Sigmoid colon (tissue), 7 donors: Measurements from ENCODE around the gene SH3RF2. TPM values are rescaled to one million over a fixed set of nuclear protein-coding genes. Genes with fewer than 3 reads are reported as not detected.
"Not testable (repeated sequence)": the region's sequence is repeated elsewhere in the genome, so short reads cannot be mapped to it uniquely, and the experiment has no call there.

ENCODE experiments used
- DNase-seq: peaks from one replicate; pipeline ENCODE4 v3.0.0-alpha.2; 2019
- H3K27ac ChIP-seq, 4 donors: fragments of 200-600 bp; sonication (generic); one replicate each; pipeline ENCODE4 v1.5.1; 2016 to 2019; ENCODE audit warnings: mild to moderate bottlenecking in 1 of 4
- H3K27me3 ChIP-seq, 3 donors: fragments of 200-600 bp; sonication (generic); one replicate each; pipeline ENCODE4 v1.5.1; 2019; ENCODE audit warnings: mild to moderate bottlenecking in 1 of 3
- H3K36me3 ChIP-seq, 4 donors: fragments of 200-600 bp; sonication (generic); one replicate each; pipeline ENCODE4 v1.5.1; 2016 to 2019
- H3K4me1 ChIP-seq, 4 donors: fragments of 200-600 bp; sonication (generic); one replicate each; pipeline ENCODE4 v1.5.1; 2017 to 2019
- H3K4me3 ChIP-seq, 4 donors: fragments of 200-600 bp; sonication (generic); one replicate each; pipeline ENCODE4 v1.5.1; 2017 to 2019; ENCODE audit warnings: mild to moderate bottlenecking in 2 of 4, moderate library complexity in 1 of 4
- H3K9me3 ChIP-seq, 4 donors: fragments of 200-600 bp in 3 of 4; sonication (generic) in 3 of 4; one replicate each; pipeline versions ENCODE4 v1.5.1 to v1.6.1; 2013 to 2019
- EP300 ChIP-seq, 4 donors: sonication (generic); formaldehyde crosslinking; IDR thresholded peaks; one replicate each; pipeline ENCODE4 v1.6.1; 2017; ENCODE audit warnings: antibody characterized with exemption in 4 of 4
- POLR2A ChIP-seq, 2 donors: fragments of 450-650 bp; IDR thresholded peaks; one replicate each; pipeline ENCODE4 v1.6.1; 2016; ENCODE audit warnings: antibody characterized with exemption in 2 of 2, mild to moderate bottlenecking in 2 of 2, moderate library complexity in 2 of 2
- POLR2AphosphoS5 ChIP-seq, 4 donors: sonication (generic); formaldehyde crosslinking; IDR thresholded peaks; one replicate each; pipeline ENCODE4 v1.6.1; 2017; ENCODE audit warnings: antibody characterized with exemption in 4 of 4
- WGBS, 2 donors: extraction: QIAGEN DNeasy Blood & Tissue Kit; methylation state at CpG; one replicate each; pipeline ENCODE4 v1.1.7; 2013; 5-methylcytosine and 5-hydroxymethylcytosine counted together
- intact Hi-C: fragments of 100-400 bp; cut with DNase I; formaldehyde crosslinking; loops from one replicate; pipeline ENCODE4 v1.15.1; 2023
- polyA plus RNA-seq, 3 donors: library from polyadenylated mRNA; stranded (reverse); fragments of 200-250 nt; gene quantifications; one replicate each; pipeline ENCODE4 v1.2.3, GENCODE V29; 2013
- total RNA-seq, 4 donors: library from RNA; depleted of rRNA; stranded (reverse); fragments of >200 nt; gene quantifications; one replicate each; pipeline ENCODE4 v1.1.0, GENCODE V29; 2016
- TF ChIP-seq, protein P1 (sequence below), 4 experiments: fragments of 450-650 bp in 3 of 4; fragments of 200-600 bp in 1 of 4; IDR thresholded peaks; one replicate each; pipeline ENCODE4 v1.5.1; 2016 to 2019; ENCODE audit warnings: antibody characterized with exemption in 4 of 4, mild to moderate bottlenecking in 3 of 4, moderate library complexity in 2 of 4
- donor health status: healthy with polysubstance abuse.
- donor health status: Bipolar disorder and iron deficiency.
- donor health status: healthy.

The SH3RF2 gene
- total and polyA plus RNA-seq, 7 donors = 0.28 to 37.9 (median 1.4) TPM

DNA sequence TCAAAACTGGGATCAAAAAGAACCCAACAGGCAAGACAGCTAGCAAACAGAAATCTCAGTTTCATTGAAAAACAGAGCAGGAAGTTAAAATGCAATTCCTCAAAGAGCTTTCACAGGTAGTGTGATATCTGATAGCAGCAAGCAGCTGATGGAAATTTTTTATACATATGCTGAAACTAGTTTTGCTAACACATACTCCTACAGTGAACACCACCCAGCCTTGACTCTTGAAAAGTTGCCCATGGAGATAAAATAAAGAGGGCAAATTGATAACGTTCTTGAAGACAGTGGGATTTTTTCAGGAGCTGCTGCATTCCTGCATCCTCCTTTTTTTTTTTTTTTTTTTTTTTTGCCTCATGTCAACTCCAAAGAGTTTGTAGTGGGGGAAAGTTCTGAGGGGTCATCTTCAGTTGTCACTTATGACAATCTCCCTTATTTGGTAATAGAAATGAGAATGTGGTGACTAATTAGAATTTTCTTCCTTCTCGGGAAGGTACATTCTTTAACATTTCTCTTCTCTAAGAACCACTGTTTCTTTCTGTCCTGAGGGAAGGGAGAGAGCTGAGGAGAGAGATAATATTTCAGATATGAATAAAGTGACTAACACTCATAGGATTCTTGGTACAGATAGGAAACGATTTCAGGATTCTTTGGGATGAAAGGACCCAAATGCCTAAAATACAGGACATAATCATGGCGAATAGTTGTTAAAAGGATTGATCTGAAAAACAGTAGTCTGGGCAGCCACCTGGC, 24.6 kb downstream of the SH3RF2 start:
- H3K9me3 ChIP-seq = no peaks in the 10 kb centered on the region
- no peaks in the 10 kb centered on the region for H3K27me3 ChIP-seq
- no peak overlapping the region for H3K4me3 ChIP-seq
- TF ChIP-seq EP300 (IDR thresholded peaks at IDR 0.05) (no peak), POLR2A (IDR thresholded peaks at IDR 0.05) (no peak), POLR2AphosphoS5 (IDR thresholded peaks at IDR 0.05) (no peak)
- TF ChIP-seq, protein P1, sequence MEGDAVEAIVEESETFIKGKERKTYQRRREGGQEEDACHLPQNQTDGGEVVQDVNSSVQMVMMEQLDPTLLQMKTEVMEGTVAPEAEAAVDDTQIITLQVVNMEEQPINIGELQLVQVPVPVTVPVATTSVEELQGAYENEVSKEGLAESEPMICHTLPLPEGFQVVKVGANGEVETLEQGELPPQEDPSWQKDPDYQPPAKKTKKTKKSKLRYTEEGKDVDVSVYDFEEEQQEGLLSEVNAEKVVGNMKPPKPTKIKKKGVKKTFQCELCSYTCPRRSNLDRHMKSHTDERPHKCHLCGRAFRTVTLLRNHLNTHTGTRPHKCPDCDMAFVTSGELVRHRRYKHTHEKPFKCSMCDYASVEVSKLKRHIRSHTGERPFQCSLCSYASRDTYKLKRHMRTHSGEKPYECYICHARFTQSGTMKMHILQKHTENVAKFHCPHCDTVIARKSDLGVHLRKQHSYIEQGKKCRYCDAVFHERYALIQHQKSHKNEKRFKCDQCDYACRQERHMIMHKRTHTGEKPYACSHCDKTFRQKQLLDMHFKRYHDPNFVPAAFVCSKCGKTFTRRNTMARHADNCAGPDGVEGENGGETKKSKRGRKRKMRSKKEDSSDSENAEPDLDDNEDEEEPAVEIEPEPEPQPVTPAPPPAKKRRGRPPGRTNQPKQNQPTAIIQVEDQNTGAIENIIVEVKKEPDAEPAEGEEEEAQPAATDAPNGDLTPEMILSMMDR (IDR thresholded peaks at IDR 0.05) = no peak
- no peak for DNase-seq
- H3K36me3 ChIP-seq = no peaks in the 10 kb centered on the region
- intact Hi-C loops = no loop called here
- H3K4me1 ChIP-seq = no peaks in the 10 kb centered on the region
- H3K27ac ChIP-seq = no peak overlapping the region
- WGBS, 2 donors = 57 to 60% methylated on average over 4 of the region's 4 CpGs

DNA sequence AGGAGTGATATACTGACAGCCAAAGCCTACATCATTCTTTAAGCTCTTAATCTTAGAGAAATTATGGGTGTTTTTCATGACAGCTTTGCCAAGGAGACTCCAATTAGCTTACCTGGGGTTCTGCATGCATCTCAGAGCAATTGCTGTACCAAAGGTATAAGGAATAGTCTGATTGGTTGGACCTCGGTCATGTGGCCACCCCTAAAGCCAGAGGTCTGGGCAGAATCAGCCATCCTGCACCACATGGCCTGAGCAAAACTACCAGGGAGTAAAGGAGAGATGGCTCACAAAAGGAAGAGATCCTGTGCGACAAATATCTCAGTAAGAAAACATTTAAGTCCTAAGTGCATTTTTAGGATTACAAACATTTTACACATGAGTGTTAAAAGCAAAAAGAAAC, 25.6 kb downstream of the SH3RF2 start:
- intact Hi-C loops = no loop called here
- no peak for DNase-seq
- Histone ChIP-seq H3K27ac (no peak overlapping the region), H3K9me3 (no peaks in the 10 kb centered on the region), H3K4me1 (no peaks in the 10 kb centered on the region), H3K36me3 (no peaks in the 10 kb centered on the region), H3K27me3 (no peaks in the 10 kb centered on the region), H3K4me3 (no peak overlapping the region)
- no peak for TF ChIP-seq POLR2A (IDR thresholded peaks at IDR 0.05)
- no peak for TF ChIP-seq EP300 (IDR thresholded peaks at IDR 0.05)
- TF ChIP-seq POLR2AphosphoS5 (IDR thresholded peaks at IDR 0.05) = no peak
- TF ChIP-seq, protein P1 (IDR thresholded peaks at IDR 0.05) = no peak
- 84 to 96% methylated on average over 2 of the region's 2 CpGs for WGBS, 2 donors

DNA sequence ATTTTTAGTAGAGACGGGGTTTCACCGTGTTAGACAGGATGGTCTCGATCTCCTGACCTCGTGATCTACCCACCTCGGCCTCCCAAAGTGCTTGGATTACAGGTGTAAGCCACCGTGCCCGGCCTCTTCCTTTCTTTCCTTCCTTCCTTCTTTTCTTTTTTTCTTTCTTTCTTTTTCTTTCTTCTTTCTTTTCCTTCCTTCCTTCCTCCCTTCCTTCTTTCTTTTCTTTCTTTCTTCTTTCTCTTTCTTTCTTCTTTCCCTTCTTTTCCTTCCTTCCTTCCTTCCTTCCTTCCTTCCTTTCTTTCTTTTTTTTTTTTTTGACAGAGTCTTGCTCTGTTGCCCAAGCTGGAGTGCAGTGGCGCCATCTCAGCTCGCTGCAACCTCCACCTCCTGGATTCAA, 27.6 kb downstream of the SH3RF2 start:
- DNase-seq, H3K27ac ChIP-seq, H3K9me3 ChIP-seq, H3K27me3 ChIP-seq, H3K4me3 ChIP-seq, H3K4me1 ChIP-seq, H3K36me3 ChIP-seq, intact Hi-C loops: not testable (repeated sequence)
- 93 to 97% methylated on average over 9 of the region's 9 CpGs for WGBS, 2 donors

DNA sequence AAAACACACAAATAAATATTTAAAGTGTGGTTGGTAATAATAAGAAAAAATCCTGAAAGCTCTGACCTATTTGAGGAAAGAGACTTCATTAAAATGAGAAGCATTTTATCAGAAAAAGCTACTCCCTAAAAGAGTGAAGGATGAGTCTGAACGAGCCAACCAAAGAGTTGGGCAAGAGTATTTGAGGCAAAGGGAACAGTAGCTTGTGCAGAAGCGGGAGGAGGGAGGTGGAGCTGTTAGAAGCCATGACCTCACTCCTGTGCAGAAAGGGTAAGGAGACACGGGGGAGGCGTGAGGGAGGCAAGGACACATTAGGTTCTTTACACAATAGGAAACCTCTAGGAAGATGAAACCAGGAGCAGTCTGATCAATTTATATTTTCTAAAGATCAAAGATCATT, 29.4 kb downstream of the SH3RF2 start:
- WGBS, 2 donors = 45 to 73% methylated on average over 4 of the region's 4 CpGs
- TF ChIP-seq POLR2A (IDR thresholded peaks at IDR 0.05) = no peak
- TF ChIP-seq EP300 (IDR thresholded peaks at IDR 0.05) = no peak
- TF ChIP-seq, protein P1 (IDR thresholded peaks at IDR 0.05) = no peak
- TF ChIP-seq POLR2AphosphoS5 (IDR thresholded peaks at IDR 0.05) = no peak
- Histone ChIP-seq H3K27ac (no peak overlapping the region), H3K27me3 (no peaks in the 10 kb centered on the region), H3K4me3 (no peak overlapping the region), H3K36me3 (no peaks in the 10 kb centered on the region), H3K9me3 (no peaks in the 10 kb centered on the region), H3K4me1 (no peaks in the 10 kb centered on the region)
- no peak for DNase-seq
- intact Hi-C loops = no loop called here

DNA sequence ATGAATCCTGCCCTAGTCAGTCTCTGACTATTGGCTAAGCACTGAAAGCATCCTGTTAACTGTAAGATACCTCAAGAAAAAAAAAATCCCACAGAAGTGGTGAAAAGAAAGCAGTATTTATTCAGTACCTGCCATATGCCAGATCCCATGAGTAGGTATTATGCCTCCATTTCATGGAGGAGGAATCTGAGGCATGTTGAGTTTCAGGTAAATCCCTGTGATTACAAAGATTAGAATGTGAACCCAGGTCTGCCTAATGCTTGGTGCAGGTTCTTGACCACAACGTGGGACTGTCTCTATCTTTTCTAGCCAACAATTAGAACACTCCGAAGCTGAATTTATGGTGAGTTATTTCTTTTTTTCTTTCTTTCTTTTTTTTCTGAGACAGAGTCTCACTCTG, 30.9 kb downstream of the SH3RF2 start:
- TF ChIP-seq POLR2A (IDR thresholded peaks at IDR 0.05) (no peak), EP300 (IDR thresholded peaks at IDR 0.05) (no peak), POLR2AphosphoS5 (IDR thresholded peaks at IDR 0.05) (no peak)
- TF ChIP-seq, protein P1 (IDR thresholded peaks at IDR 0.05) = no peak
- Histone ChIP-seq H3K36me3 (no peaks in the 10 kb centered on the region), H3K27ac (no peak overlapping the region), H3K9me3 (no peaks in the 10 kb centered on the region), H3K4me3 (no peak overlapping the region), H3K27me3 (no peaks in the 10 kb centered on the region), H3K4me1 (no peaks in the 10 kb centered on the region)
- DNase-seq = no peak
- WGBS, 2 donors = 87 to 93% methylated on average over 2 of the region's 2 CpGs
- intact Hi-C loops = no loop called here
